ENCODE results near the gene TRPC6.

Gene TRPC6

DNA sequence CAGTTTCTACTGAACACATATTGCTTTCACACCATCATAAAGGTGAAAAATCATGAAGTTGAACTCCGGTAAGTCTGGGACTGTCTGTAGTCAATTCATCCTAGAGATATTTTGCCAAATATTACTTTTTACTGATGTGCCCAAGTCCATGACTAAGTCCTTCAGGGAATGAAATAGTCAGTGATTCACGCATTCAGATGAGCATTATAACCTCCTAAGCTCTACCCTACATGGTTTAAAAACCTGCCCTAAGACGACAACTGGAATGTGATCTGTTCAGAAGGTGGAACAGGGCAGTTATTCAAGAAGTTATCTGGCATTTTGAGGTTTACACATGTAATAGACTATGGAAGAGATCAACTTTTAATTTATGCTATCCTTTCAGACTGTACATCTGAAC lies 125.6 kb downstream of the TRPC6 start:
- H3K4me3 ChIP-seq: no peak overlapping the region
- no peaks in the 10 kb centered on the region for H3K9me3 ChIP-seq (ENCODE audit: low read depth, low read length)
- no peak overlapping the region for H3K27ac ChIP-seq
- no peak for TF ChIP-seq FOXP2 (optimal IDR thresholded peaks at IDR 0.05; ENCODE audit: control extremely low read depth, extremely low read length, insufficient read depth)
- TF ChIP-seq EZH2 (IDR thresholded peaks at IDR 0.05): no peak
- TF ChIP-seq POLR2AphosphoS5 (IDR thresholded peaks at IDR 0.05; ENCODE audit: borderline replicate concordance, low read depth, low read length): no peak
- no peaks in the 10 kb centered on the region for H3K36me3 ChIP-seq (ENCODE audit: insufficient read depth, low read length)
- no peak overlapping the region for H3K9ac ChIP-seq (ENCODE audit: insufficient read length)
- DNase-seq (ENCODE audit: low read depth, low spot score): no peak

DNA sequence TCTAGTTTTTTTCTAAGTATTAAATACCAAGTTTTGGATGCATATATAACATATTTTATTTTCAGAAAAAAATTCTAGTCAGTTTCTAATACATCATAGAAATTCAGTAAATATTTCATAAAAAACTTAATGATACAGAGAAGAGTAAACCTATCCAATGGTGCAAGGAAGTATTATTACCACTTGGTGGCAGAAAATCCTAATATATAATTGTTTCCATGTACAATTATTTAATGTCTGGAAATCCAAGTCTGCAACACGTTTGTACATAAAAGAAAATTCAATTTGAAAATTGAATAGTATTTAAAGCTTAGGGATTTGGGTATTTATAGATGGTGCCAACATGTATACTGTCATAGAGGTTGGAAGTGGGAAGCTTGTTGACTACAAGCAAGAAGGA lies 127.0 kb downstream of the TRPC6 start:
- no peak overlapping the region for H3K4me3 ChIP-seq
- TF ChIP-seq FOXP2 (optimal IDR thresholded peaks at IDR 0.05; ENCODE audit: control extremely low read depth, extremely low read length, insufficient read depth) (no peak), EZH2 (IDR thresholded peaks at IDR 0.05) (no peak), POLR2AphosphoS5 (IDR thresholded peaks at IDR 0.05; ENCODE audit: borderline replicate concordance, low read depth, low read length) (no peak)
- no peak overlapping the region for H3K9ac ChIP-seq (ENCODE audit: insufficient read length)
- no peak for DNase-seq (ENCODE audit: low read depth, low spot score)
- H3K27ac ChIP-seq: no peak overlapping the region
- no peaks in the 10 kb centered on the region for H3K36me3 ChIP-seq (ENCODE audit: insufficient read depth, low read length)
- H3K9me3 ChIP-seq (ENCODE audit: low read depth, low read length): no peaks in the 10 kb centered on the region

DNA sequence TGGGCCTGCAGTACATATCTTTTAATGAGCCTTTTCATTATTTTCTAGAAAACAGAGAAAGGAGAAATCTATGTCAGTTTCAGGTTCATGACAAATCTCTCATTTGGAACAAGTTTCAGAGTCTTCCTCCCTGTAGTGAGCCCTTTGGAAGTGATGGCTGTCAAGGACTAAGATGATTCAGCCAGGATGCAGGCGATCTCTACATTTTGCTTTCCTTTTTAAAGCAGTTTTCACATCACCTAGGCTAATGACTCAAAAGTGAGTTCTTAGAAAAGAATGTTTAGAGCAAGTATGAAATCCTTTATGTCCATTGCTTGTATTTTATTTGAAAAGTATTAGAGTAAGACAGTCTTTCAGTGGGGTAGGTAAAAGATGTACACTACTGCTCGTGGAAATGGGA lies 130.1 kb downstream of the TRPC6 start:
- Histone ChIP-seq H3K9me3 (ENCODE audit: low read depth, low read length) (no peaks in the 10 kb centered on the region), H3K27ac (no peak overlapping the region), H3K4me3 (no peak overlapping the region), H3K9ac (ENCODE audit: insufficient read length) (no peak overlapping the region), H3K36me3 (ENCODE audit: insufficient read depth, low read length) (no peaks in the 10 kb centered on the region)
- no peak for DNase-seq (ENCODE audit: low read depth, low spot score)
- TF ChIP-seq FOXP2 (optimal IDR thresholded peaks at IDR 0.05; ENCODE audit: control extremely low read depth, extremely low read length, insufficient read depth): no peak
- TF ChIP-seq POLR2AphosphoS5 (IDR thresholded peaks at IDR 0.05; ENCODE audit: borderline replicate concordance, low read depth, low read length): no peak
- no peak for TF ChIP-seq EZH2 (IDR thresholded peaks at IDR 0.05)

DNA sequence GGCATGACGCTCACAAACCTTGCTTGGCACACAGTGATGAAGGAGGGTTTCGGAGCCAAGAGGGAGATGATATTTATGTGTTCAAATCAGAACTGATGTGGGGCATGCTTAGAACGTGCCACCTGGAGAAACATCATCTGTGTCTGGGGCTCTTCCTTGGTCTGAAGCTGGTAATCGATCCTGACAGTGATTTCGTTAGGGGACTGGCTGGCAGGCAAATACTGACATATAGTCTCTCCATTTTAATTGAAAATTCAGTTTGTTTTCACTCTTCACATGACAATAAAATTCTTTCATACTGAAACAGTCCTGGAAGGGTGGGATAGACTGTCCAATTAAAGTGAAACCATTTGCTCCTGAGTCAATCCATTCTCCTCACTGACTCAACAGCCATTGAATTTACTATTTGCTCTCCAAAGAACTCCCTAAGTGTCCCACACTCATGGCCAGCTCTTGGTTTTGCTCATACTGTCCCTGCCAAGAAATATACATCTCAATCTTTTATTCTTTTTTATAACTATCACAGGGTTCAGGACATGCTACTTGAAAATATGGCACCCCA lies 134.8 kb downstream of the TRPC6 start:
- no peak overlapping the region for H3K27ac ChIP-seq
- no peak for TF ChIP-seq POLR2AphosphoS5 (IDR thresholded peaks at IDR 0.05; ENCODE audit: borderline replicate concordance, low read depth, low read length)
- no peaks in the 10 kb centered on the region for H3K9me3 ChIP-seq (ENCODE audit: low read depth, low read length)
- no peak overlapping the region for H3K4me3 ChIP-seq
- H3K9ac ChIP-seq (ENCODE audit: insufficient read length): no peak overlapping the region
- no peaks in the 10 kb centered on the region for H3K36me3 ChIP-seq (ENCODE audit: insufficient read depth, low read length)
- no peak for DNase-seq (ENCODE audit: low read depth, low spot score)

DNA sequence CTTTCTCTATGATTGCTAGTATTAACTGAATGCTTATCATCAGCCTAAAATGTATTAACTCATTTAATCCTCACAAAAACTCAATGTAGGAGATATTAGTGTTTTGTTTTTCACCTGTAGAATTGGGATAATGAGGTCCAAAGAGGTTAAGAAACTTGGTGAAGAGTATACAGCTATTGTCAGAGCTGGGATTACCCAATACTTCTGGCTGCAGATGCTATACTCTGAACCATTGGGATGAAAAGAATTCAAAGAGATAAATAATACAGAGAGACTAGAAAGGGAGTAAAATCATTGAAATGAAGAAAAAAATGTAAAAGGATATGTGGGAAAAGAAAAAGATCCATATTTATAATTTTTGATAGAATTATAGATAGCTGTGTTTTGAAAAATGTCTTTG lies 137.1 kb downstream of the TRPC6 start:
- no peak for DNase-seq (ENCODE audit: low read depth, low spot score)
- TF ChIP-seq FOXP2 (optimal IDR thresholded peaks at IDR 0.05; ENCODE audit: control extremely low read depth, extremely low read length, insufficient read depth) (no peak), EZH2 (IDR thresholded peaks at IDR 0.05) (no peak), POLR2AphosphoS5 (IDR thresholded peaks at IDR 0.05; ENCODE audit: borderline replicate concordance, low read depth, low read length) (no peak)
- Histone ChIP-seq H3K9ac (ENCODE audit: insufficient read length) (no peak overlapping the region), H3K36me3 (ENCODE audit: insufficient read depth, low read length) (no peaks in the 10 kb centered on the region), H3K27ac (no peak overlapping the region), H3K9me3 (ENCODE audit: low read depth, low read length) (no peaks in the 10 kb centered on the region), H3K4me3 (no peak overlapping the region)

DNA sequence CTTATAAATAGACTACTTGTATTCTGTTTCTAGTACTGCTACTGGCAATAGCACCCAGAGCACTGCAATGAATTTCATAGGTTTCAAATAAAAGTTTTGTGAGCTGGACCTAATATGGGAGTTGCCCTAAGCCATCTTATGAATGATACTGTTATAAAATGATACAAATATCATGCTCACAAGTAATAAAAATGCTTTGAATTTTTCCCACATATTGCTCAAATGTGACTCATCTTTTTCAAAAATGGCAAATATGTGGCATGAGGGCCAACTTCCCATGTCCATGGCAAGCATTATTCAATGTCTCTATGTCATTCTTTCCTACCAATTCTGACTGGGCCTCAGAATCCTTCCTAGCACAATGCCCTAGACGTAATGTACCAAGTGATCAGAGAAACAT lies 137.6 kb downstream of the TRPC6 start:
- Histone ChIP-seq H3K4me3 (no peak overlapping the region), H3K9me3 (ENCODE audit: low read depth, low read length) (no peaks in the 10 kb centered on the region), H3K9ac (ENCODE audit: insufficient read length) (no peak overlapping the region), H3K36me3 (ENCODE audit: insufficient read depth, low read length) (no peaks in the 10 kb centered on the region), H3K27ac (no peak overlapping the region)
- TF ChIP-seq FOXP2 (optimal IDR thresholded peaks at IDR 0.05; ENCODE audit: control extremely low read depth, extremely low read length, insufficient read depth): no peak
- TF ChIP-seq EZH2 (IDR thresholded peaks at IDR 0.05): no peak
- no peak for TF ChIP-seq POLR2AphosphoS5 (IDR thresholded peaks at IDR 0.05; ENCODE audit: borderline replicate concordance, low read depth, low read length)
- no peak for DNase-seq (ENCODE audit: low read depth, low spot score)

DNA sequence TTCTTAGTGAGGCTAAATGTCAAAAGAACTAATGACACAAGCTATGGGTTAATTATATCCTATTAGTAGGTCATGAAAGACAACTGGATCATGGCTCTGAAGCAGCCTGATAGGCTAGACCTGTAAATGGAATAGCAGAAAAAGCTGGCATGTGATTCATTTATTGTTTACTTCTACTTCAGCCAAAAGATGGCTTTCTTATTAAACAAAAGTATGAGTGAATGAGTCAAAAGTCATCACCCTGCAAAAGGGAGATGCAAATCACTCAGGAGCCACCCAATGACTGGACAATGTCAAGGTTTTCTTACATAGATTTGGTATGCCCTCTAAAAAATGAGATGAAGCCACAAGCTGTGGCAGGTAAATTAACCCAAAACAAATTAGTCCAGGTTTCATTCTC lies 138.0 kb downstream of the TRPC6 start:
- no peak for DNase-seq (ENCODE audit: low read depth, low spot score)
- H3K4me3 ChIP-seq: no peak overlapping the region
- no peak overlapping the region for H3K9ac ChIP-seq (ENCODE audit: insufficient read length)
- no peak overlapping the region for H3K27ac ChIP-seq
- H3K36me3 ChIP-seq (ENCODE audit: insufficient read depth, low read length): no peaks in the 10 kb centered on the region
- no peaks in the 10 kb centered on the region for H3K9me3 ChIP-seq (ENCODE audit: low read depth, low read length)
- TF ChIP-seq EZH2 (IDR thresholded peaks at IDR 0.05) (no peak), FOXP2 (optimal IDR thresholded peaks at IDR 0.05; ENCODE audit: control extremely low read depth, extremely low read length, insufficient read depth) (no peak), POLR2AphosphoS5 (IDR thresholded peaks at IDR 0.05; ENCODE audit: borderline replicate concordance, low read depth, low read length) (no peak)

DNA sequence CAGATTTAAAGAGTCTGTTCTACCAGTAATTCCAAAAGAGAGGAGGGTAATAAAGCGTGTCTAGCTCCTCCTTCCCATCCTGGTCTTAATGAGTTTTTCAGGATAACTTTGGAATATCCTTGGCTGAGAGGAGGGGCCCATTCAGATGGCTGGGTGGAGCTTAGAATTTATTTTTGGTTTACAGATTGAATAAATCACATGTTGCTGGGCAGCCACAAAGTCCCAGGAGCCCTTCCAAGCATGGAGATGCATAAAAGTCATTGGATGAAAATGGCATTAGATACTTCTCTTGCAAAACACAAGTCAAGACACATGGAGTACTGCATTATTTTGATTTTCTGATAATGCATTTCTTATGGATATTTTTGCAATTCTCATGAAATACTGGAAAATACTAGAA lies 139.0 kb downstream of the TRPC6 start:
- no peaks in the 10 kb centered on the region for H3K36me3 ChIP-seq (ENCODE audit: insufficient read depth, low read length)
- H3K27ac ChIP-seq: no peak overlapping the region
- no peaks in the 10 kb centered on the region for H3K9me3 ChIP-seq (ENCODE audit: low read depth, low read length)
- no peak for TF ChIP-seq FOXP2 (optimal IDR thresholded peaks at IDR 0.05; ENCODE audit: control extremely low read depth, extremely low read length, insufficient read depth)
- TF ChIP-seq EZH2 (IDR thresholded peaks at IDR 0.05): no peak
- no peak for TF ChIP-seq POLR2AphosphoS5 (IDR thresholded peaks at IDR 0.05; ENCODE audit: borderline replicate concordance, low read depth, low read length)
- H3K4me3 ChIP-seq: no peak overlapping the region
- no peak overlapping the region for H3K9ac ChIP-seq (ENCODE audit: insufficient read length)
- no peak for DNase-seq (ENCODE audit: low read depth, low spot score)

DNA sequence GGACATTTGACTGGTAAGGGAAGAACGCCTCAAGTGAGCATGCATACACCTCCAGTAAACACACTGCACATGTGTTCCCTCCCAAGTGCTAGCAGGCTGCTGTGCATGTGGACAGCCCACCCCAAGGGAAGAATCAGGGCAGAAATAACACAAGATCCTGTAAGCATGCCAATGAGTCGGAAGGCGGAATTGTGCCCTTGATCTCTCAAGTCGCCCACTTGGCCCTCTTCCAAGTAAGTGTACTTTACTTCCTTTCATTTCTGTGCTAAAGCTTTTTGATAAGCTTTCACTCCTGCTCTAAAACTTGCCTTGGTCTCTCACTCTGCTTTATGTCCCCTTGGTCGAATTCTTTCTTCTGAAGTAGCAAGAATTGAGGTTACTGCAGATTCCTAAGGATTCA lies 139.6 kb downstream of the TRPC6 start:
- Histone ChIP-seq H3K9me3 (ENCODE audit: low read depth, low read length) (no peaks in the 10 kb centered on the region), H3K36me3 (ENCODE audit: insufficient read depth, low read length) (no peaks in the 10 kb centered on the region), H3K27ac (no peak overlapping the region), H3K4me3 (no peak overlapping the region), H3K9ac (ENCODE audit: insufficient read length) (no peak overlapping the region)
- TF ChIP-seq EZH2 (IDR thresholded peaks at IDR 0.05): no peak
- no peak for TF ChIP-seq POLR2AphosphoS5 (IDR thresholded peaks at IDR 0.05; ENCODE audit: borderline replicate concordance, low read depth, low read length)
- TF ChIP-seq FOXP2 (optimal IDR thresholded peaks at IDR 0.05; ENCODE audit: control extremely low read depth, extremely low read length, insufficient read depth): no peak
- DNase-seq (ENCODE audit: low read depth, low spot score): no peak

Measured in SK-N-MC (cell line).